ENCODE data around the gene ZBTB38.

GRCh38 chr3:141403576-141403975 lies 35.3 kb downstream of the ZBTB38 start:
- TF ChIP-seq CTCF (conservative IDR thresholded peaks at IDR 0.05; ENCODE audit: low read length) (no peak), EZH2phosphoT487 (IDR thresholded peaks at IDR 0.05; ENCODE audit: borderline replicate concordance, low read depth, low read length) (no peak)

Measured in OCI-LY7 (cell line).